Placental epithelial cell (primary cell): Measurements from ENCODE around the gene DYNLL1. TPM values are rescaled to one million over a fixed set of nuclear protein-coding genes. Genes with fewer than 3 reads are reported as not detected.

Source experiments
- small RNA-seq: library from RNA; depleted of rRNA; stranded (forward); fragments of <200 nt; gene quantifications from one replicate; pipeline ENCODE3, GENCODE V24; 2012
- total RNA-seq: library from RNA; depleted of rRNA; stranded (reverse); fragments of >200 nt; gene quantifications from 2 replicates; pipeline ENCODE4 v1.2.3, GENCODE V29; 2012

DYNLL1 gene
- 179 and 288 TPM in 2 replicates for total RNA-seq

GRCh38 chr12:120495731-120496412 is at the start of gene DYNLL1:
Gene DYNLL1, plus strand, starts transcription at chr12:120496113. Its CDS starts 309 bp downstream, at chr12:120496422.

GRCh38 chr12:120469450-120470149 is 26.3 kb upstream of the DYNLL1 start, which contains the start of gene SRSF9:
Gene SRSF9, minus strand, starts transcription at chr12:120469748. Its CDS starts 139 bp downstream, at chr12:120469609.

GRCh38 chr12:120528861-120529525 is 33.1 kb downstream of the DYNLL1 start, which contains the start of gene COQ5:
Gene COQ5, minus strand, starts transcription at chr12:120529158. Its CDS starts 17 bp downstream, at chr12:120529141.

GRCh38 chr12:120534203-120534702 is 38.3 kb downstream of the DYNLL1 start, which contains the start of gene RNF10:
Gene RNF10, plus strand, starts transcription at chr12:120534356. Its CDS starts 456 bp downstream, at chr12:120534812.

Small RNAs within 50 kb of the gene (small RNA-seq; reads per million reads assigned to genes)
- not detected for gene RF00019

Other genes with a start within 250 kb of the DYNLL1 start
- 172 and 251 TPM in 2 replicates for gene PXN, start 230.4 kb upstream of the DYNLL1 start, total RNA-seq
- under 0.01 TPM in 2 replicates for gene RNU4-2, start 204.2 kb upstream of the DYNLL1 start, total RNA-seq
- under 0.01 TPM in 2 replicates for gene RNU4-1, start 202.9 kb upstream of the DYNLL1 start, total RNA-seq
- 0.98 and 3.5 TPM in 2 replicates for gene SIRT4, start 193.8 kb upstream of the DYNLL1 start, total RNA-seq
- gene PLA2G1B, start 168.3 kb upstream of the DYNLL1 start, total RNA-seq, result not detected in 2 replicates
- gene MSI1, start 126.9 kb upstream of the DYNLL1 start, total RNA-seq, result 0.39 TPM in 1 of 2 replicates, not detected in the other
- 269 and 480 TPM in 2 replicates for gene COX6A1, start 58.0 kb upstream of the DYNLL1 start, total RNA-seq
- gene TRIAP1, start 49.7 kb upstream of the DYNLL1 start, total RNA-seq, result 15.3 and 33.8 TPM in 2 replicates
- 13.3 and 19.7 TPM in 2 replicates for gene GATC, start 49.7 kb upstream of the DYNLL1 start, total RNA-seq
- 154 and 167 TPM in 2 replicates for gene SRSF9, start 26.4 kb upstream of the DYNLL1 start, total RNA-seq
- 28.3 and 29.4 TPM in 2 replicates for gene COQ5, start 33.0 kb downstream of the DYNLL1 start, total RNA-seq
- gene RNF10, start 38.2 kb downstream of the DYNLL1 start, total RNA-seq, result 102 and 118 TPM in 2 replicates
- gene POP5, start 85.3 kb downstream of the DYNLL1 start, total RNA-seq, result 31.0 and 38.7 TPM in 2 replicates
- gene CABP1, start 144.5 kb downstream of the DYNLL1 start, total RNA-seq, result 0.33 TPM in 1 of 2 replicates, not detected in the other
- gene MLEC, start 191.0 kb downstream of the DYNLL1 start, total RNA-seq, result 65.6 and 112 TPM in 2 replicates
- 21.3 and 26.3 TPM in 2 replicates for gene UNC119B, start 214.3 kb downstream of the DYNLL1 start, total RNA-seq
- 11.7 and 12.2 TPM in 2 replicates for gene ACADS, start 229.7 kb downstream of the DYNLL1 start, total RNA-seq